HFF-Myc (cell line): ENCODE data around the gene EPHA3.

Experiments
- DNase-seq: peaks from one replicate; pipeline ENCODE4 v3.0.0-alpha.2; 2011; ENCODE audit warnings: low read depth; ENCODE audit errors: extremely low read depth
- H3K4me3 ChIP-seq: replicated peaks from 2 replicates; pipeline ENCODE4 v1.5.1; 2011; ENCODE audit warnings: low read depth, mild to moderate bottlenecking, control low read depth, low read length
- CTCF ChIP-seq: IDR thresholded peaks from 2 replicates; pipeline ENCODE4 v1.5.1; 2012; ENCODE audit warnings: mild to moderate bottlenecking, low read depth, low read length, control low read depth; ENCODE audit errors: missing control alignments

The EPHA3 gene

DNA sequence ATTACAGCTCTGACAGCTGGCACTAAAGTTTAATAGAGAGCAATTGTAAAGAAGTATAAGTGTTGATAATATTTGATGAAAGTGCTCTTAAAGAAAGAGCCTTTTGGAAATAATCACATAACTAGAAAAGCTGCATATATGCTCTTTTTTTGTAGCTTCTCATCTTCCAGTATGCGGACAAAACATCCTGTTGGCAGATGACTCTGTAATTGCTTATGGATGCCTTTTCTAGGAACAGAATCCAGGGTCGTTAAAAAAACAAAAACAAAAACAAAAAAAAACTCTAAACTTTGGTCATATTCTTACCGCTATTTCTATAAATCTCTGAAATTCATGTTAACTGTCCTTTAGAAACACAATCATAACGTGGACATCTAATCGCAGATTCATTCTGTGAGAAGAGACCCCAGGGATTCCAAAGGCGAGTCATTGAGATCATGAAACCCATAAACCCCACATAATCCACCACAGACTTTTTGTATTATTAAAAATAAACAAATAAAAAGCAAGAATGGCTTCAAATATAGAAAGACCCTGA is 109.8 kb downstream of the EPHA3 start:
- no peak for TF ChIP-seq CTCF
- H3K4me3 ChIP-seq, result no peak overlapping the region
- no peak for DNase-seq

GRCh38 chr3:89221924-89222323 is 114.5 kb downstream of the EPHA3 start:
- DNase-seq, result no peak
- no peak for TF ChIP-seq CTCF
- H3K4me3 ChIP-seq, result no peak overlapping the region

DNA sequence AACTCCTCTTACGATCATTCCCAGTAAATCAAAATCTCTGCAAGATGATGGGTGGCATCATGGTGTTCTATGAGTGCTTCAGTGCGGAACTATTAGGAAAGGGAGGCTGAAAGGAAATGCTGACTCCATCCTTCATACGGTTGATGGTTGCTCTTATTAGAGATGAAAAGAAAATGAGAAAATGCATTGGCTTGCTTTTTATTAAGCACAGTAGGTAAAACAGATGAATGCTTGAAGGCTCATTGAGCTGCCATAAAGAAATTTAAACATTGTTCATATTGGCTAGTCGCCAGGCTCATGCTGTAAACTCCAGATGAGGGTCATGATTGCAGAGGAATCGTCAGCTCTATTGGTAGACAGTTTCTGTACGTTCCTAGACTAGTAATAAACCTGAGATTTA is 115.8 kb downstream of the EPHA3 start:
- no peak for TF ChIP-seq CTCF
- no peak overlapping the region for H3K4me3 ChIP-seq
- DNase-seq, result no peak

- TF ChIP-seq CTCF, result no peak
- no peak overlapping the region for H3K4me3 ChIP-seq
- DNase-seq, result no peak
Observed at GRCh38 chr3:89227218-89227617, 119.8 kb downstream of the EPHA3 start.

GRCh38 chr3:89227634-89228033 is 120.2 kb downstream of the EPHA3 start:
- H3K4me3 ChIP-seq, result no peak overlapping the region
- no peak for DNase-seq
- TF ChIP-seq CTCF, result no peak

DNA sequence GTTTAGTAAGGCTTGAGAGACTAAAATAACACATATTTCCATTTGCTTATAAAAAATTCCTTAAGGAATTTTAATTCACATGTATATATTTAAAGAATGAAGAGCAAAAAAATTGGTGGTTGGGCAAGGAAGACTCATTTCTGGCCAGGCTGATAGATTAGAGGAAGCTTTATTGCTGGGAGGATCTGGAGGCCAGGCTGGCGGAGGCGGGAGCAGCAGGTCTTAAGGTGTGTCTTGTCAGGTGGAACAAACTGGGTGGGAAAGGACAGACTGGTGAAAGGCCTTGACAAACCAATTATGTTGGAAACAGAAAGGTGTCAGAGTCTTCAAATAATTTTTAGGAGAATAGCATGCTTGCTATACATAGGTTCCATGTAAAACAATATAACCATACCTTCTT is 124.7 kb downstream of the EPHA3 start:
- DNase-seq, result no peak
- H3K4me3 ChIP-seq, result no peak overlapping the region
- no peak for TF ChIP-seq CTCF

DNA sequence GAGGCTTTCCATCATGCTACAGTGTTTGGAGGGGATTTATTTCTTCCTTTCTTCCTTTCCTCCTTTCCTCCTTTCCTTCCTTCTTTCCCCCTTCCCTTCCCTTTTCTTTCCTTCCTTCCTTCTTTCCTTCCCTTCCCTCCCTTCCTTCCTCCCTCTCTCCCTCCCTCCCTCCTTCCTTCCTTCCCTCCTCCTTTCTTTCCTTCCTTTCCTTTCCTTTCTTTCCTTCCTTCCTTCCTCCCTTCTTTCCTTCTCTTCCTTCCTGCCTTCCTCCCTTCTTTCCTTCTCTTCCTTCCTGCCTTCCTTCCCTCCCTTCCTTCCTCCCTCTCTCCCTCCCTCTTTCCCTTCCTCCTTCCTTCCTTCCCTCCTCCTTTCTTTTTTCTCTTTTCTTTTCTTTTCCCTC is 127.2 kb downstream of the EPHA3 start:
- no peak for DNase-seq
- no peak for TF ChIP-seq CTCF
- H3K4me3 ChIP-seq, result no peak overlapping the region
